HG03280 (cell line): ENCODE results near the gene BATF2.

ENCODE experiments used
- ATAC-seq: cut with Tn5 transposase; IDR thresholded peaks from one replicate; pipeline ENCODE4 v1.9.1; 2021; ENCODE audit warnings: mild to moderate bottlenecking, moderate library complexity; ENCODE audit not compliant: unreplicated experiment

BATF2 gene

GRCh38 chr11:64970731-64971151 lies 26.0 kb downstream of the BATF2 start:
- ATAC-seq = no peak

GRCh38 chr11:64969209-64969608 lies 27.6 kb downstream of the BATF2 start:
- no peak for ATAC-seq

DNA sequence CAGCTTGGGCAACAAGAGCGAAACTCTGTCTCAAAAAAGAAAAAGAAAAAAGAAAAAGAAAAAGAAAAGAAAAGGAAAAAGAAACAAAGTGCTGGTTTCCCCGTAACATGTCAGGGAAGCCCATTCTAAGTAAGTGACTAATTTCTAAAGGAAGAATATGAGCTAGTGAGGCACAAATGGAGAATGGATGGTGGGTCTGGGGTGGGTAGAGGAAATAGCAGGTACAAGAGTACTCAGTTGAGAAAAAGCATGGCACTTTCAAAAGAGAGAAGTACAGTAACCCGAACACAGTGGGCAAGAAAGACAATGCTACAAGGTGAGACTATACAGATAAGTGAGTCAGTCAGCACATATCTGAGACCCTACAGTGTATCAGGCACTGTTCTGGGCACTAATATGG lies 29.4 kb downstream of the BATF2 start:
- no peak for ATAC-seq

GRCh38 chr11:64963072-64963631 lies 33.6 kb downstream of the BATF2 start:
- no peak for ATAC-seq

DNA sequence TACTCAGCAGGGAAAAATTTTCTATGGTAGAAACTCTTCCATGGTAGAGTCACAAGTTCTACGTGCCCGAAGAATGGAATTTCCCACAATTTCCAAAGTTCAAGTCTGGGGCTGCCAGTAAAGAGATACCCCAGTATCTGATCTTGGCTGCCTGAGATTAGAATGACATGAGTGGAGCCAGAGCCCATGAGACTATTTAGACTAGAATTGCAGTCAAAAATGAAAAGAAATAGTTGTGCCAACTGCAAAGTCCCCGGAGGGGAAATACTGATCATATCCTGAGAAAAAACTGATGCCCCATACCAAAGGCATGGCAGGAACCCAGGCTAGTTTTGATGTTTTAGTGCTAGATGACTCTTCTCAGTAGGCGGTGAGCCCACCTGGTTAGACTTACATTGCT lies 36.1 kb downstream of the BATF2 start:
- no peak for ATAC-seq

GRCh38 chr11:64959498-64959897 lies 37.3 kb downstream of the BATF2 start:
- ATAC-seq = no peak

- ATAC-seq = no peak
These were observed 42.6 kb downstream of the BATF2 start for GRCh38 chr11:64954201-64954600.

GRCh38 chr11:64951529-64951928 lies 45.2 kb downstream of the BATF2 start:
- ATAC-seq = no peak

DNA sequence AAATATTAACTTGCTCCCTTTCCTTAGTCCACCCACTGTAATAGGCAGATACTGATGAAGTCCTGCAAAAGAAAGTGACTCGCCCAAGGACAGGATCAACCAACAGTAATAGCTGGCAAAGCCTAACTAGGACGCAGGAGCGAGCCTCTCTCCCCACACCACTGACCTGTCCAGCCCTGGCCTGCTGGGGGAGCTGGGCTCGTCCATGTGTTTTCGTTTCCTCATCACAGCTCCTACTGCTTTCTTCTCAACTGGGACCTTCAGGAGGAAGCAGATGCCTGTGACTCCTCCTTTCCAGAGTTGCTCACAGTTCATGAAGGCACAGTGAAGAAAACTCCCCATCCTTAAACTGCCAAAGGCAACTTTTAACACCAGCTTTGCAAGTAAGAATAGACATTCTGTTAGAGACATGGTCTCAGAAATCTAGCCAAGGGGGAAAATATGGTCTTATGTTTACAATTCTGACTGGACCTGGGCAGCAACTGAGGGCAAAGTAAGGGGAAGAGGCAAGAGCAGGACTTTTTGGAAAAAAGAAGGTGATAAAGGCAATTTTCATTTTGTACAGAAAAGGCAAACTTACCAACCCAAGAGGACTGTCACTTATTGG lies 49.5 kb downstream of the BATF2 start:
- ATAC-seq = no peak
